Lower lobe of right lung (tissue), 2 donors: Measurements from ENCODE around the gene SAMM50. TPM values are rescaled to one million over a fixed set of nuclear protein-coding genes. Genes with fewer than 3 reads are reported as not detected.

Source experiments
- ATAC-seq, 2 donors: fragments of 200-7000 bp; cut with Tn5 transposase; one replicate each; pipeline ENCODE4 v1.9.1; 2020 to 2022; ENCODE audit warnings: mild to moderate bottlenecking in 2 of 2, moderate library complexity in 2 of 2
- DNase-seq: peaks from one replicate; pipeline ENCODE4 v3.0.0-alpha.2; 2020
- H3K27ac ChIP-seq: fragments of 200-600 bp; one replicate; pipeline ENCODE4 v1.8.0; 2022
- H3K27me3 ChIP-seq: fragments of 200-600 bp; one replicate; pipeline ENCODE4 v1.8.0; 2022; ENCODE audit warnings: low read depth
- H3K36me3 ChIP-seq: fragments of 200-600 bp; one replicate; pipeline ENCODE4 v1.8.0; 2022; ENCODE audit warnings: mild to moderate bottlenecking
- H3K4me1 ChIP-seq: fragments of 200-600 bp; one replicate; pipeline ENCODE4 v1.8.0; 2022
- H3K4me3 ChIP-seq: fragments of 200-600 bp; one replicate; pipeline ENCODE4 v1.8.0; 2022; ENCODE audit warnings: mild to moderate bottlenecking
- H3K9me3 ChIP-seq: fragments of 200-600 bp; one replicate; pipeline ENCODE4 v1.8.0; 2022
- intact Hi-C: fragments of 100-400 bp; cut with DNase I; formaldehyde crosslinking; loops from one replicate; pipeline ENCODE4 v1.11.0; 2022
- long read RNA-seq: library from polyadenylated mRNA; unstranded; transcript quantifications from one replicate; pipeline ENCODE4 v2.0.0, GENCODE V29; 2021
- total RNA-seq: library from RNA; stranded (reverse); fragmentation: NEBNext Ultra II Directional; extraction: Animal tissue kit (Norgen Biotek cat#: 25700); gene quantifications from one replicate; pipeline ENCODE4 v1.2.1, GENCODE V29; 2021
- TF ChIP-seq, protein P1 (sequence below): fragments of 200-600 bp; IDR thresholded peaks from one replicate; pipeline ENCODE4 v1.8.0; 2022; ENCODE audit warnings: antibody characterized with exemption, mild to moderate bottlenecking
- donor health status: DM: no; HTN: yes; CAD: no; lungs with severe emphysema.

SAMM50 gene
- total RNA-seq: 28.5 TPM
- long read RNA-seq, transcript SAMM50-201 (15 exons, 1,717 nt): major isoform, 39 of 55 reads
- long read RNA-seq, partial matches to known transcripts: 9 of 55 reads
- long read RNA-seq, other reads (novel, unspliced or antisense): 7 of 55 reads

- H3K4me1 ChIP-seq: peaks cover 31% of the 10 kb centered on the region
- no peaks in the 10 kb centered on the region for H3K36me3 ChIP-seq
- no peaks in the 10 kb centered on the region for H3K9me3 ChIP-seq
- peak; percentile 94 for DNase-seq
- peak; percentile 98 to 99 for ATAC-seq
- TF ChIP-seq, protein P1, sequence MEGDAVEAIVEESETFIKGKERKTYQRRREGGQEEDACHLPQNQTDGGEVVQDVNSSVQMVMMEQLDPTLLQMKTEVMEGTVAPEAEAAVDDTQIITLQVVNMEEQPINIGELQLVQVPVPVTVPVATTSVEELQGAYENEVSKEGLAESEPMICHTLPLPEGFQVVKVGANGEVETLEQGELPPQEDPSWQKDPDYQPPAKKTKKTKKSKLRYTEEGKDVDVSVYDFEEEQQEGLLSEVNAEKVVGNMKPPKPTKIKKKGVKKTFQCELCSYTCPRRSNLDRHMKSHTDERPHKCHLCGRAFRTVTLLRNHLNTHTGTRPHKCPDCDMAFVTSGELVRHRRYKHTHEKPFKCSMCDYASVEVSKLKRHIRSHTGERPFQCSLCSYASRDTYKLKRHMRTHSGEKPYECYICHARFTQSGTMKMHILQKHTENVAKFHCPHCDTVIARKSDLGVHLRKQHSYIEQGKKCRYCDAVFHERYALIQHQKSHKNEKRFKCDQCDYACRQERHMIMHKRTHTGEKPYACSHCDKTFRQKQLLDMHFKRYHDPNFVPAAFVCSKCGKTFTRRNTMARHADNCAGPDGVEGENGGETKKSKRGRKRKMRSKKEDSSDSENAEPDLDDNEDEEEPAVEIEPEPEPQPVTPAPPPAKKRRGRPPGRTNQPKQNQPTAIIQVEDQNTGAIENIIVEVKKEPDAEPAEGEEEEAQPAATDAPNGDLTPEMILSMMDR: no peak
- peak within 1 kb of the TSS; percentile 79 for H3K4me3 ChIP-seq
- intact Hi-C loops: no loop called here
- no peaks in the 10 kb centered on the region for H3K27me3 ChIP-seq
- peak within 1 kb of the TSS; percentile 84 for H3K27ac ChIP-seq
These were observed at the start of gene SAMM50 for GRCh38 chr22:43955040-43955882. SAMM50 (plus strand) TSS chr22:43955442; CDS start chr22:43955578, 136 bp downstream.

GRCh38 chr22:43905681-43906080 is 49.6 kb upstream of the SAMM50 start:
- intact Hi-C loops: no loop called here
- no peak overlapping the region for H3K27ac ChIP-seq
- H3K9me3 ChIP-seq: no peaks in the 10 kb centered on the region
- DNase-seq: no peak
- TF ChIP-seq, protein P1: no peak
- H3K27me3 ChIP-seq: peaks cover 34% of the 10 kb centered on the region
- H3K4me1 ChIP-seq: no peaks in the 10 kb centered on the region
- no peak for ATAC-seq
- no peak overlapping the region for H3K4me3 ChIP-seq
- H3K36me3 ChIP-seq: no peaks in the 10 kb centered on the region

DNA sequence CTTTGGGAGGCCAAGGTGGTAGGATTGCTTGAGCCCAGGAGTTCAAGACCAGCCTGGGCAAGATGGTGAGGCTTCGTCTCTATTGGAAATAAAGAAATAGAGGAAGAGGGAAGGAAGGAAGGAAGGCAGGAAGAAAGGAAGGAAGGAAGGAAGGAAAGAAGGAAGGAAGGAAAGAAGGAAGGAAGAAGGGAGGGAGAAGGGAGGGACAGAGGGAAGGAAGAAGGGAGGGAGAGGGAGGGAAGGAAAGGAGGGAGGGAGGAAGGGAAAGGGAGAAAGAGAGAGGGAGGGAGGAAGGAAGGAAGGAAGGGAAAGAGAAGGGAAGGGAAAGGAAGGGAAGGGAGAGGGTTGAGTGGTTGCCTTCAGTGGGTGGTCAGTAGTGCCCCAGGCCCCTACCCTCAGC is 45.5 kb upstream of the SAMM50 start:
- TF ChIP-seq, protein P1: no peak
- H3K36me3 ChIP-seq: no peaks in the 10 kb centered on the region
- H3K4me3 ChIP-seq: no peak overlapping the region
- no peaks in the 10 kb centered on the region for H3K4me1 ChIP-seq
- no peaks in the 10 kb centered on the region for H3K9me3 ChIP-seq
- intact Hi-C loops: no loop called here
- DNase-seq: no peak
- H3K27me3 ChIP-seq: peaks cover 31% of the 10 kb centered on the region
- ATAC-seq: no peak
- no peak overlapping the region for H3K27ac ChIP-seq

GRCh38 chr22:43910178-43910695 is 45.0 kb upstream of the SAMM50 start:
- intact Hi-C loops: no loop called here
- TF ChIP-seq, protein P1: no peak
- no peak overlapping the region for H3K4me3 ChIP-seq
- H3K27ac ChIP-seq: no peak overlapping the region
- ATAC-seq: no peak
- no peaks in the 10 kb centered on the region for H3K36me3 ChIP-seq
- peaks cover 26% of the 10 kb centered on the region for H3K27me3 ChIP-seq
- no peaks in the 10 kb centered on the region for H3K4me1 ChIP-seq
- no peaks in the 10 kb centered on the region for H3K9me3 ChIP-seq
- no peak for DNase-seq

DNA sequence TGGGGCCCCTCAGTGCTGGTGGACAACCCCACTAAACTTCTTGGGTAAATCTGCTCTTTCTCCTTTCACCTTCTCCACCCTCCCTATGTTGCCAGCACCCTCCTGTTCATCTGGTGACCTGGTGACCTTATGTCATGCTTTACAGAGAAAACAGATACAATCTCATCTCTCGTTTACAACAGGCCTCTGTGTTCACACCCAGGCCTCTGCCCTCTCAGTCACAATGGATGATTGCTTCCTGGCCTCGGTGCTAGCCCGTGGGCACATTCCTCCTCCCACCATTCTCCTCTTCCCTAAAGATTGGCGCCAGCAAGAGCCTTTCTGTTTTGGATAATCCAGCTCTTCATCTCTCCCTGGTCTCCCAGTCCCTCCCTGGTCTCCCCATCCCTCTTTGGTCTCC is 43.9 kb upstream of the SAMM50 start:
- H3K27ac ChIP-seq: no peak overlapping the region
- H3K4me1 ChIP-seq: no peaks in the 10 kb centered on the region
- DNase-seq (no peak), ATAC-seq (no peak)
- TF ChIP-seq, protein P1: no peak
- H3K27me3 ChIP-seq: peaks cover 21% of the 10 kb centered on the region
- no peak overlapping the region for H3K4me3 ChIP-seq
- intact Hi-C loops: no loop called here
- no peaks in the 10 kb centered on the region for H3K36me3 ChIP-seq
- H3K9me3 ChIP-seq: no peaks in the 10 kb centered on the region
